Measurements from ENCODE around the gene ATG4B.

ATG4B gene

DNA sequence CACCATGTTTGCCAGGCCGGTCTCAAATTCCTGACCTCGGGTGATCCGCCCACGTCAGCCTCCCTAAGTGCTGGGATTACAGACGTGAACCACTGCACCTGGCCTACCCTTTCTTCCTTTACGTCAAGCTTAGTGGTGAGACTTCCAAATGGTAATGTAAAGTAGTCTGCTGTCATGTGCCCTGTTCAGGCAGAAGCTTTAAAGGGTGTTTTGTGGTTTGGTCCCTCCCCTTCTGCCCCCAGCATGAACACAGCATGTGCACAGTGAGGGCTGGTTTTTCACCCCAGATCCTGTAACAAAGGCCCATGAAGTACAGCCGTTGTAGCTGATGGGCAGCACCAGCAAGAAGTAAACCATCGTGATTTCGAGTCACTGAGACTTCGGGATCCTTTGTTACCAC is 51.8 kb downstream of the ATG4B start:
- H3K27ac Mint-ChIP-seq = no peak overlapping the region
- no peaks in the 10 kb centered on the region for H3K27me3 Mint-ChIP-seq
- H3K9me3 Mint-ChIP-seq = no peaks in the 10 kb centered on the region

DNA sequence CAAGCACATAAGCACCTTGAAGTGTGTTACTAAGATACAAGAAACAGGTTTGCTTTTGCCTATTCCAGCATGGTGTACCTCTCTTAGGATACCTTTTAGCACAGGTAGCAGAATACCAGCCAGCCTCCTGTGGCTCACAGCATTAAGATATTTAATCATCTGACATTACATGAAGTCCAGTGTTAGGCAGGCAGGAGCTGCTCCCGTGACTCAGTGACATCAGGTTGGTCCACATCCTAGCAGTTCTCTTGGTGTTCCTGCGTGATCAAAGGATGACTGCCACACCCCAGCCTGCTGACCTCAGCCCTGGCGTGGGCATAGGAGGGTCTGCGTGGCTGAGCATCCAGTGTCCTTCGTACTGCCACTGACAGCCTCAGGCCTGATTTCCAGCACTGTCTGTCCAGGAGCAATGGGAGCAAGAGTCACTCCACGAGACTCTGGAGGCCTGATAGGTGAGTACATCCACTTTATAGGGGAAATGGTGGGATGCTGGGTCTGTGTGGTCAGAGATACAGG is 52.8 kb downstream of the ATG4B start:
- ATAC-seq (ENCODE audit: low read depth) (no peak), DNase-seq (ENCODE audit: low spot score in 2 of 2) (no peak)
- no peaks in the 10 kb centered on the region for H3K27me3 Mint-ChIP-seq
- peaks cover 8% of the 10 kb centered on the region for H3K4me1 Mint-ChIP-seq
- H3K9me3 Mint-ChIP-seq = no peaks in the 10 kb centered on the region
- no peak overlapping the region for H3K27ac Mint-ChIP-seq
- no peak overlapping the region for H3K4me3 Mint-ChIP-seq
- peaks cover 1% of the 10 kb centered on the region for H3K36me3 Mint-ChIP-seq

More for the DNA sequence above, 51.8 kb downstream of the ATG4B start:
- peaks cover 2% of the 10 kb centered on the region for H3K36me3 Mint-ChIP-seq
- peaks cover 8% of the 10 kb centered on the region for H3K4me1 Mint-ChIP-seq
- DNase-seq (ENCODE audit: low spot score in 2 of 2) (no peak), ATAC-seq (ENCODE audit: low read depth) (no peak)
- no peak overlapping the region for H3K4me3 Mint-ChIP-seq

DNA sequence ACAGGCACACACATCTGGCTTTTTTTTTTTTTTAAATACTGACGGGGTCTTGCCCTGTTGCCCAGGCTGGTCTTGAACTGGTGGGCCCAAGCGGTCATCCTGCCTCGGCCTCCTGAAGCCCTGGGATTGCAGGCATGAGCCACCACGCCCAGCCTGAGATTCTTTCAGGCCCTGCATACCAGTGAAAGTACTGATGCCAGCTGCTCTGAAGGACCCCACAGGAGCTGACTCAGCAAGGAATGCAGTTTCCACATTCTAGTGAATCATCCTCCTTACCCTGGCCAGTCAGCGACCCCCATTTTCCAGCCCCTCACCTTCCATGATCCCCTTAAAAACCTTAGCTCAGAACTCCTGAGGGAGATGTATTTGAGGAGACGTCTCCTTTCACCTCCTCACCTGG is 55.0 kb downstream of the ATG4B start:
- no peak overlapping the region for H3K27ac Mint-ChIP-seq
- ATAC-seq (ENCODE audit: low read depth) = no peak
- no peak for DNase-seq (ENCODE audit: low spot score in 2 of 2)
- H3K9me3 Mint-ChIP-seq = no peaks in the 10 kb centered on the region
- no peaks in the 10 kb centered on the region for H3K27me3 Mint-ChIP-seq
- peaks cover 9% of the 10 kb centered on the region for H3K4me1 Mint-ChIP-seq
- no peak overlapping the region for H3K4me3 Mint-ChIP-seq
- H3K36me3 Mint-ChIP-seq = peaks cover 5% of the 10 kb centered on the region

DNA sequence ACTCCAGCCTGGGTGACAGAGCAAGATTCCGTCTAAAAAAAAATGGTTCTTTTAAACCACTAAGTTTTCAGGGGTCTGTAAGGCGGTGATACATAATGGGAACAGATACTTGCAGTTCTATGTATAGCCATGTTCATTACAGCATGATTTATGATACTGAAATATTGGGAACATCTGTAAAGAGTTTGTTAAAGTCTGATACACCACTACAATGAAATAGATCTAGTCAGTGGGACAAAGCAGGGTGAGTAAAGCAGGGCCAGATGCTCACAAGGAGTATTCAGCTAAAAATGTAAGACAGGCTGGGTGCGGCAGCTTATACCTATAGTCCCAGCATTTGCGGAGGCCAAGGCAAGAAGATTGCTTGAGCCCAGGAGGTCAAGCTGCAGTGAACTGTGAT is 58.2 kb downstream of the ATG4B start:
- Mint-ChIP-seq H3K36me3 (peaks cover 5% of the 10 kb centered on the region), H3K27me3 (no peaks in the 10 kb centered on the region), H3K4me1 (peaks cover 4% of the 10 kb centered on the region), H3K27ac (no peak overlapping the region), H3K9me3 (no peaks in the 10 kb centered on the region), H3K4me3 (no peak overlapping the region)
- DNase-seq (ENCODE audit: low spot score in 2 of 2) = no peak
- ATAC-seq (ENCODE audit: low read depth) = no peak

DNA sequence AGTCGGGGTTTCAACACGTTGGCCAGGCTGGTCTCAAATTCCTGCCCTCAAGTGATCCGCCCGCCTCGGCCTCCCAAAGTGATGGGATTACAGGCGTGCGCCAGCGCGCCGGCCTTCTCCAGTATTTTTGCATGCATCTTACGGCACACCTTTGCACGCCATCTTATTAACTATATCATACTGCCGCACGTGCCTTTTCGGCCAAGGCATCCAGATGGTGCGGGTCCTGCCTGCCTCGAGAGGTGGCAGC is 63.6 kb downstream of the ATG4B start:
- Mint-ChIP-seq H3K9me3 (no peaks in the 10 kb centered on the region), H3K27me3 (no peaks in the 10 kb centered on the region), H3K36me3 (peaks cover 7% of the 10 kb centered on the region), H3K27ac (peak overlapping the region; percentile 94), H3K4me1 (peaks cover 16% of the 10 kb centered on the region), H3K4me3 (peak overlapping the region; percentile 96)
- DNase-seq (ENCODE audit: low spot score in 2 of 2) (no peak), ATAC-seq (ENCODE audit: low read depth) (no peak)

DNA sequence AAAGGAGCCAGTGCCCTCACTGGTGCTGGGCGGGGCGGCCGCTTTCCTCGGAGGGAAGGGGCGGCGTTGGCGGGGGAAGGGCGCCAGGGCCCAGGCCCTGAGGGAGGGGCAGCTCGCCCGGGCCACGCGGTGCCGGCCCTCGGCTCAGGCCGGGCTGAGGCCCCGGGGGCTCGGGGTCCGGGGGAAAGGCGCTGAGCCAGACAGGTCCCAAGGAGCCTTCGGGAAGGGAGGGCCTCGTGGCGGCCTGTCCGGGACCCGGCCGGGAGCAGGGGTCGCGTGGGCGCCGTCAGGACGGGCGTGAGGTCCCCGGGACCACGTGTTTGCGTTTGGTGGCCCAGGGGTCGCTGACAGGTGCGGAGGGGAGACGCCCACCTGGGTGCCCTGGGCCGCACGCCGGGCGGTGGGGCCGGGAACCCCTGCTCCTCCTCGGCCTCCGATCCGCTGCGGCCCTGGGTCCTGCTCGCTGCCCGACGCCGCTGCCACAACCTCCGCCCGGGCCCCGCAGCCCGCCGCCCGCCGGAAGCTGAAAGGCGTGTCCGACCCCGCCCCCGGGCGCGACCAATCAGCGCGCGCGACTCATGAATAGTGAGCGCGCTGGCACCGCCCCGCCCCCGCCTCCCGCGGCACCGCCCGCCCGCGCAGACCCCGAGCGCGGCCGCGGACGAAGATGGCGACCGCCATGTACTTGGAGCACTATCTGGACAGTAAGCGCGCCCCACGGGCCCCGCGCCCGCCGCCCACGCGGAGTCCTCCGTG is 64.1 kb downstream of the ATG4B start, which contains the start of gene ING5:
ING5 (plus strand) TSS at position 641 of the 756 bp plus-strand sequence; CDS start at position 668, 27 bp downstream.
- Mint-ChIP-seq H3K9me3 (no peaks in the 10 kb centered on the region), H3K4me1 (peaks cover 17% of the 10 kb centered on the region), H3K36me3 (peaks cover 10% of the 10 kb centered on the region), H3K4me3 (peak within 1 kb of the TSS; percentile 96), H3K27me3 (no peaks in the 10 kb centered on the region), H3K27ac (peak within 1 kb of the TSS; percentile 94)
- peak; percentile 96 to 97 for DNase-seq (ENCODE audit: low spot score in 2 of 2)
- peak; percentile 66 for ATAC-seq (ENCODE audit: low read depth)

DNA sequence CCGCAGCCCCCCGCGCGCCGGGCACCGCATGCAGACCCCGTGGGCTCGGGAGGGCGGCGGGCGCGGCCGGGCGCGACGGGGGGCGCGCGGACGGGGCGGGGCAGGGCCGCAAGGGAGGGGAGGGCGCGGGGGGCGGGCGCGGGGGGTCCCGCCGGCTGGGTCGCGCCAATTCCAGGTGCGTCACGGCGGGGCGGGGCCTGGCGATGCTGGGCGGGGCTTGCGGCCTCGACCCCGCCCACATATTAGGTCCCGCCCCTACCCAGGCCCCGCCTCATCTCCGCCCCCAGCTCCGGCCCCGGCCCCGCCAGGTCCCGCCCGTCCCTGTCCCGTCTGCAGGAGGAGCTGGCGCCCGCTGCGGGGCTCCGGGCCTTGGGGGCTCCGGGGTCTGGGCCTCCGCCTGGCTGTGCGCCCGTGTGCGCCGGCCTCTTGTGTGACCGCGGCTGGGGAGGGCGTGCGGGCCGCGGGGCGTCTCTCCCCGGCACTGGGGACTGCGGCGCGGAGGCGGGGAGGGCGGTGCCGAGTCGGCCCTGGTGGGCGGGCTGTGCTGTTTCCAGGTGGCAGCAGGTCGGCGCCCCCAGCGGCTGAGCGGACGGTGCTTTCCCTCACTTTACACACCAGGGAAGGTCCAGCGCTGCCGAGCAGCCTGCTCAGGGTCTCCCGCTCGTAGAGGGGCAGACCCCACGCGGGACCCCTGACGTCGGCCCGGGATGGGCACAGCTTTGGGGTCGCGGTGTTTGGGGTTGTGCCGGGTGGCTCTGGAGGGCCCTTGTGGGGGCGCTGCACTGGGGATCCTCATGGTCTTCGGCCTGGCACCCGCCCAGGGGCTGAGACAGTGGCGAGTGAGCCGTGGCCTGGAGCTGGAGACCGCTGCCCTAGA is 64.9 kb downstream of the ATG4B start:
- peak overlapping the region; percentile 94 for H3K27ac Mint-ChIP-seq
- ATAC-seq (ENCODE audit: low read depth) (peak; percentile 64), DNase-seq (ENCODE audit: low spot score in 2 of 2) (peak; percentile 93 to 96)
- no peaks in the 10 kb centered on the region for H3K27me3 Mint-ChIP-seq
- H3K4me3 Mint-ChIP-seq = peak overlapping the region; percentile 81
- no peaks in the 10 kb centered on the region for H3K9me3 Mint-ChIP-seq
- H3K4me1 Mint-ChIP-seq = peaks cover 17% of the 10 kb centered on the region
- peaks cover 17% of the 10 kb centered on the region for H3K36me3 Mint-ChIP-seq

DNA sequence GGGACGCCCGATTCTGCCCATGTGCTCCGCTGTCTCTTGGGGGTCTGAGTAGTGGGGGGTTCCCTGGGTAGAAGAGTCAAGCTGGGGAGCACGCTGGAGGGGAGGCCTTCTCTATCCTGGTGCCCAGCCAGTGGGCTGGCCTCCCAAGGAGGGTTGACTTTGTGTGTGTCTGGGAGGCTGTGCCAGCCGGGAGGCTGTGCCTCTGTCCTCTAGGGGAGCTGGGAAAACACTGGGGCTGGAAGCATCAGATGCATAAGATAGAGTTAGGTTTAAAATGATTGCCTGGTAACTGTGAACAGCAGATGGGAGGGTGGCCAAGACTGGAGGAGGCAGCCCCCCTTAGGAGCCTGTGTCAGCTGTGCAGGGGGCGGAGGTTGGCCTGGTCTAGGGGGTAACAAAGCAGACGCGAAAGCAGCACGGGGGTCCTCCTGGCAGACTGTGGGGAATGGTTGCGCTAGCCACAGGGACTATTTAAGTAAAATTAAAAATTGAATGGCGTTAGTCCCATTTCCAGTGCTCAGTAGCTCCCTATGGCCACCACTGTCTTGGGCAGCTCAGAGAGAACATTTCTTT is 65.6 kb downstream of the ATG4B start:
- DNase-seq (ENCODE audit: low spot score in 2 of 2) (no peak), ATAC-seq (ENCODE audit: low read depth) (no peak)
- Mint-ChIP-seq H3K9me3 (no peaks in the 10 kb centered on the region), H3K4me1 (peaks cover 17% of the 10 kb centered on the region), H3K27ac (peak overlapping the region; percentile 64), H3K36me3 (peaks cover 18% of the 10 kb centered on the region), H3K27me3 (no peaks in the 10 kb centered on the region), H3K4me3 (peak overlapping the region; percentile 81)

DNA sequence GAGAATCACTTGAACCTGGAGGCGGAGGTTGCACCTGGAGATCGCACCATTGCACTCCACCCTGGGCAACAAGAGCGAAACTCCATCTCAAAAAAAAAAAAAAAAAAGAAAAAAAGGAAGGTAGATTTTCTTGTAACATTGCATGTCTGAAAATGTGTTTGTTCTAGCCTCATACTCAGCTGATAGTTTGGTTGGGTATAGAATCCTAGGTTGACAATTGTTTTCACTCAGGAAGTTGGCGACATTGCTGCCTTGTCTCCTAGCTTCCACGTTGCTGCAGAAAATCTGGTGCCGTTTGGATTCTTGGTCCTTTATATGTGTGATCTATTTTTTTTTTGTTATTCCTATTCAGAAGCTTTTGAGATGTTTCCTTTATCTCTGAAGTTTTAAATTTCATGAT is 69.0 kb downstream of the ATG4B start:
- Mint-ChIP-seq H3K27ac (no peak overlapping the region), H3K4me1 (peaks cover 16% of the 10 kb centered on the region)

DNA sequence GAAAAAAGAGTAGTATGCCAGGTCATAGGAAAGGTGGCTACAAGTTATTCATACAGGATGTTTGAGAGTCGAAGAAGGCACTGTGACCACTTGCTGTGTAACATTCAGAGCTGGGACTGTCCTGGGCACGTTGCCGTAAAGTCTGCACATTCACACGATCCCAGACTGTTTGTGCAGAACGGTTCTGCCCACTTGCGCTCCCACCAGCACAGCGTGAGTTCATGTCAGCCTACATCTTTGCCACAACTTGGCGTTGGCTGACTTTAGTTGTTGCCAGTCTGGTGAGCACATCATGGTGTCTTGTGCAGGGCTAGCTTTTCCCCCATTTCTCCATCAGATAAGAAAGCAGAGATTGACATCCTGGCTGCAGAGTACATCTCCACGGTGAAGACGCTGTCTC is 71.4 kb downstream of the ATG4B start:
- H3K36me3 Mint-ChIP-seq = peaks cover 30% of the 10 kb centered on the region
- H3K27me3 Mint-ChIP-seq = no peaks in the 10 kb centered on the region
- DNase-seq (ENCODE audit: low spot score in 2 of 2) (no peak), ATAC-seq (ENCODE audit: low read depth) (no peak)
- H3K4me1 Mint-ChIP-seq = peaks cover 8% of the 10 kb centered on the region
- H3K9me3 Mint-ChIP-seq = no peaks in the 10 kb centered on the region
- no peak overlapping the region for H3K27ac Mint-ChIP-seq
- H3K4me3 Mint-ChIP-seq = no peak overlapping the region

More for the DNA sequence above, 69.0 kb downstream of the ATG4B start:
- no peaks in the 10 kb centered on the region for H3K9me3 Mint-ChIP-seq
- ATAC-seq (ENCODE audit: low read depth) (no peak), DNase-seq (ENCODE audit: low spot score in 2 of 2) (no peak)
- peaks cover 30% of the 10 kb centered on the region for H3K36me3 Mint-ChIP-seq
- H3K27me3 Mint-ChIP-seq = no peaks in the 10 kb centered on the region
- no peak overlapping the region for H3K4me3 Mint-ChIP-seq

DNA sequence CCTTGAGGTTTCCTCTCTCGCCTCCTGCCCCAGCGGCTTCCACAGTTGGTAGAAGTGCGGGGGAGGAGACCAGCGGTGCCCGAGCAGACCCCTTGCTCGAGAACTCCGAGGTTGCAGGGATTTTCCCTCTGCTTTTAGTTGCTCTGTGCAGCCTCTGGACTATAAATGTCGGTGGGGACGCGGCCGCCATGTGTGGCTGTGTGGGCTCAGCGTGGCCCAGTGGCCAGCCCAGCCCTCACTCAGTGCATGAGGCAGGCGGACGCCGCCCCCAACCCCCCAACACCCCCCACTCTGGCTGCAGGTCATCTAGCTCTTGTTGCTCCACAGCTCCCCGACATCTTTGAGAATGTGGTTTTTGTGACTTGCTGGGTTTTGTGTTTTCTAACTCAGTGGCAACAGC is 81.6 kb downstream of the ATG4B start:
- Mint-ChIP-seq H3K36me3 (peaks cover 39% of the 10 kb centered on the region), H3K9me3 (no peaks in the 10 kb centered on the region), H3K27ac (no peak overlapping the region), H3K4me3 (no peak overlapping the region), H3K27me3 (no peaks in the 10 kb centered on the region), H3K4me1 (no peaks in the 10 kb centered on the region)
- ATAC-seq (ENCODE audit: low read depth) = no peak
- DNase-seq (ENCODE audit: low spot score in 2 of 2) = no peak

DNA sequence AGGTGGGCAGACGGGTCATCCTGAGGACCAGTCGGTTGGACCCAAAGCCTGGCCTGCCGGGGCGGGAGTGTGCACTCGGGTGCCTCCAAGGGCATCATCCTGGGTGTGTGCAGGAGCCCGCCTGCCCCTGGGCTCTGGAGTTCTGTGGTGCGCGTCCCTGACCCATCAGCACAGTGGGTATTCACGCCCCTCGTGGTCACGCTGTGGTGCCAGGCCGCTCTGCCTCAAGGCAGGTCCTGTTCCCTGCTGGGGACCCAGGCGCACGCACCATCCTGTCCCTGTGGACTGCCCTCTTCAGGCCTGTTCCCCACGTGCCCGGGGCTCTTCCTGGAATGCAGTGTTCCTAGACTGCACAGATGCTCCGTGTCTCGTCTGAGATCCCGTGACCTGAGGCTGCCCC is 82.6 kb downstream of the ATG4B start:
- Mint-ChIP-seq H3K9me3 (no peaks in the 10 kb centered on the region), H3K27ac (no peak overlapping the region), H3K4me3 (no peak overlapping the region), H3K36me3 (peaks cover 35% of the 10 kb centered on the region), H3K27me3 (no peaks in the 10 kb centered on the region), H3K4me1 (no peaks in the 10 kb centered on the region)
- ATAC-seq (ENCODE audit: low read depth) (no peak), DNase-seq (ENCODE audit: low spot score in 2 of 2) (no peak)

DNA sequence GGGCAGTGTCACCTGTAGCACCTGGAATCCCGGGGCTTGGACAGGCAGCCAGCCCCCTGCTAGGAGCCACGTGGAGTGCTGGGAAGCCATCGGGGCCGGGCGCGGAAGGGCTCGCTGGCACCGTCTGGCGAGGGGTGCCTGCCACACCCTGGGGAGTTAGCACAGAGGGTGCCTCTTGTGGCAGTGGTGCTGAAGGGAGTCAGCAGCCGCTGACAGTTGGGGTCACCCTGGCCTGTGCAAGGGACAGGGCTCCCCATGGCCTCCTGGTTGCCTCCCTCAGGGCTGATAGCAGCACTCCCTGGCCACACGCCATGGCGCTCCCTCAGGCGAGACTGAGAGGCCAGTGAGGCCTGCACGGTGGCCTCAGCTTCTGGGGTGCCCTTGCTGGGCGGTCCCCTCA is 83.1 kb downstream of the ATG4B start:
- ATAC-seq (ENCODE audit: low read depth) = no peak
- Mint-ChIP-seq H3K4me3 (no peak overlapping the region), H3K9me3 (no peaks in the 10 kb centered on the region), H3K4me1 (no peaks in the 10 kb centered on the region), H3K36me3 (peaks cover 37% of the 10 kb centered on the region), H3K27me3 (no peaks in the 10 kb centered on the region), H3K27ac (no peak overlapping the region)
- no peak for DNase-seq (ENCODE audit: low spot score in 2 of 2)

DNA sequence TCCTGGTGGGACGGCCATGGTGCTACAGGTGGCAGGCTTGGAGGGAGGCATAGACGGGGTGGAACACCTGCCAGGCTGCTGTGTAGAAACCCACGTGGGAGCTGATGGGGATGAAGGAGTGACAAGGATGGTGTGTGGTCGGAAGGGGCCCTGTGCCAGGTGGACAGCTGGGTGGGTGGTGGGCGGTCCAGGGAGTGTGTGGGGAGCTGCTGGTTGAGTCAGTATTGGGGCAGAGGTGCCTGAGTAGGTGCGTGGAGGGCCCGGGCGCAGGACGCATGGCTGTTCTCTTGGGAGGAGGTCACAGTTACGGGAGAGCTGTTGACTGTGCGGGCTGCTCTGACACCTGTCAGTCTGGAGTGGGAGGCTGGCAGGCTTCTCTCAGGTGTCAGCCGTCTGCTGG is 84.4 kb downstream of the ATG4B start:
- Mint-ChIP-seq H3K4me3 (no peak overlapping the region), H3K27ac (no peak overlapping the region), H3K27me3 (no peaks in the 10 kb centered on the region), H3K4me1 (no peaks in the 10 kb centered on the region), H3K9me3 (no peaks in the 10 kb centered on the region), H3K36me3 (peaks cover 36% of the 10 kb centered on the region)
- no peak for ATAC-seq (ENCODE audit: low read depth)
- no peak for DNase-seq (ENCODE audit: low spot score in 2 of 2)

All from memory B cell (primary cell).